ENCODE data around the gene GMFB. TPM values are rescaled to one million over a fixed set of nuclear protein-coding genes. Genes with fewer than 3 reads are reported as not detected.

The GMFB gene
- total RNA-seq, 1 experiment from 2014 or later: 79.2 TPM

DNA sequence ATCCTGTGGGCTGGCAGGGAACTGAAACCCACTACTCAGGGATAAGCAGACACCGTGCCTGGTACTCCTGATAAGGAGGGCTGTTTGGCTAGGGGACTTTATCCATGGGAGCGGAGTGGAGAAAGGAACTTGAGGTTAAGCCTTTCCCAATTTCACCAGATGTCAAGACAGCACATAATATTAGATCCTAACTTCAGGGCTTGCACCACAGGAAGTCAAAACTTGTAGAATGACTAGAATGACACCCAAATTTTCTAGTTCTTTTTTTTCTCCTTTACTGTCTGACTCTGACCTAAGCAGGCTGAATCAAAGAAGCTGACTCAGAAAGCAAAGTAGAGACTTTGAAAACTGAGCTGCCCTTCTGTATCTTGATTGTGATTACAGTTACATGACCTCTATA lies 13.8 kb upstream of the GMFB start:
- Histone ChIP-seq H3T11ph (ENCODE audit: low read length) (no peak overlapping the region), H3K27ac (ENCODE audit: insufficient read length, low read depth, low read length) (no peak overlapping the region), H4K5ac (ENCODE audit: insufficient read length, low read depth, low read length) (no peak overlapping the region), H3K9ac (ENCODE audit: extremely low read depth, insufficient read length, low read length) (no peak overlapping the region), H3K79me1 (ENCODE audit: insufficient read depth, low read depth, low read length, poor library complexity, severe bottlenecking) (no peaks in the 10 kb centered on the region), H3K79me2 (ENCODE audit: insufficient read depth, low read length) (no peaks in the 10 kb centered on the region), H2AFZ (ENCODE audit: low read length) (no peak overlapping the region), H4K8ac (replicated peaks; ENCODE audit: insufficient read length, low read depth, low read length) (no peak overlapping the region), H3K56ac (ENCODE audit: insufficient read length, low read depth, low read length) (no peak overlapping the region), H3K23ac (ENCODE audit: insufficient read length, low read depth, low read length) (no peak overlapping the region), H3K4me1 (ENCODE audit: insufficient read depth, low read length) (no peaks in the 10 kb centered on the region), H2BK120ac (ENCODE audit: low read depth, low read length, poor library complexity, severe bottlenecking) (no peak overlapping the region), H3K18ac (ENCODE audit: insufficient read length, low read depth, low read length) (no peak overlapping the region), H3K14ac (ENCODE audit: insufficient read depth, low read length) (no peak overlapping the region), H3K4ac (ENCODE audit: low read depth, low read length) (no peak overlapping the region), H3K27me3 (ENCODE audit: insufficient read depth, low read length) (no peaks in the 10 kb centered on the region), H3K4me2 (ENCODE audit: insufficient read depth, insufficient read length, low read length) (no peak overlapping the region), H3K23me2 (ENCODE audit: insufficient read length, low read depth, low read length, poor library complexity, severe bottlenecking) (no peaks in the 10 kb centered on the region), H2BK12ac (ENCODE audit: insufficient read length, low read depth, low read length) (no peak overlapping the region), H2BK5ac (ENCODE audit: insufficient read length, low read length) (no peak overlapping the region), H4K91ac (ENCODE audit: insufficient read length, low read depth, low read length) (no peak overlapping the region), H2BK15ac (ENCODE audit: low read depth, low read length) (no peak overlapping the region), H3K9me3 (ENCODE audit: control insufficient read depth, low read depth, low read length) (no peaks in the 10 kb centered on the region), H2AK5ac (ENCODE audit: insufficient read length, low read length) (no peak overlapping the region), H4K20me1 (ENCODE audit: control insufficient read depth, insufficient read depth, insufficient read length) (no peaks in the 10 kb centered on the region), H2BK20ac (ENCODE audit: low read depth, low read length, poor library complexity, severe bottlenecking) (no peak overlapping the region)
- TF ChIP-seq, protein P1, sequence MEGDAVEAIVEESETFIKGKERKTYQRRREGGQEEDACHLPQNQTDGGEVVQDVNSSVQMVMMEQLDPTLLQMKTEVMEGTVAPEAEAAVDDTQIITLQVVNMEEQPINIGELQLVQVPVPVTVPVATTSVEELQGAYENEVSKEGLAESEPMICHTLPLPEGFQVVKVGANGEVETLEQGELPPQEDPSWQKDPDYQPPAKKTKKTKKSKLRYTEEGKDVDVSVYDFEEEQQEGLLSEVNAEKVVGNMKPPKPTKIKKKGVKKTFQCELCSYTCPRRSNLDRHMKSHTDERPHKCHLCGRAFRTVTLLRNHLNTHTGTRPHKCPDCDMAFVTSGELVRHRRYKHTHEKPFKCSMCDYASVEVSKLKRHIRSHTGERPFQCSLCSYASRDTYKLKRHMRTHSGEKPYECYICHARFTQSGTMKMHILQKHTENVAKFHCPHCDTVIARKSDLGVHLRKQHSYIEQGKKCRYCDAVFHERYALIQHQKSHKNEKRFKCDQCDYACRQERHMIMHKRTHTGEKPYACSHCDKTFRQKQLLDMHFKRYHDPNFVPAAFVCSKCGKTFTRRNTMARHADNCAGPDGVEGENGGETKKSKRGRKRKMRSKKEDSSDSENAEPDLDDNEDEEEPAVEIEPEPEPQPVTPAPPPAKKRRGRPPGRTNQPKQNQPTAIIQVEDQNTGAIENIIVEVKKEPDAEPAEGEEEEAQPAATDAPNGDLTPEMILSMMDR (conservative IDR thresholded peaks at IDR 0.05): no peak
- no peak for DNase-seq
- Mint-ChIP-seq H3K4me3 (no peak overlapping the region), H3K27ac (no peak overlapping the region), H3K9me3 (no peaks in the 10 kb centered on the region), H3K27me3 (ENCODE audit: low read depth) (peaks cover 1% of the 10 kb centered on the region; the same call in 1 of the 2 replicates), H3K36me3 (ENCODE audit: insufficient read depth in 1 of 3, low read depth in 3 of 3) (no peaks in the 10 kb centered on the region), H3K4me1 (no peaks in the 10 kb centered on the region)
- WGBS (ENCODE audit: extremely low coverage, insufficient read length, low lambda C conversion rate): no CpG with 5 or more reads among the region's 2 CpGs
